NCI-H1092 treated with DMSO at 0.1 percent for 48 hours (cell line): Measurements from ENCODE around the gene MYH9.

Source experiments
- DNase-seq: peaks from one replicate; lab custom pipeline; 2025; lab: John Stamatoyannopoulos, UW

MYH9 gene

GRCh38 chr22:36245805-36246356, 141.9 kb downstream of the MYH9 start:
- no peak for DNase-seq

- no peak for DNase-seq
Measured at GRCh38 chr22:36244522-36245391, 143.0 kb downstream of the MYH9 start.

GRCh38 chr22:36243986-36244385, 143.8 kb downstream of the MYH9 start:
- no peak for DNase-seq

- DNase-seq = peak; percentile 92
Measured at GRCh38 chr22:36239401-36240171, 148.2 kb downstream of the MYH9 start, which contains the start of gene APOL2. Gene APOL2, minus strand, starts transcription at chr22:36239527. Its CDS starts 6,365 bp downstream, at chr22:36233162.

GRCh38 chr22:36239150-36239400, 148.7 kb downstream of the MYH9 start:
- DNase-seq = no peak

- peak; percentile 36 for DNase-seq
Measured at GRCh38 chr22:36238373-36239149, 149.2 kb downstream of the MYH9 start.

GRCh38 chr22:36237462-36238372, 150.1 kb downstream of the MYH9 start:
- no peak for DNase-seq

GRCh38 chr22:36236388-36237319, 151.1 kb downstream of the MYH9 start:
- DNase-seq = no peak

- no peak for DNase-seq
Measured at GRCh38 chr22:36235585-36235984, 152.2 kb downstream of the MYH9 start.

GRCh38 chr22:36234919-36235318, 152.8 kb downstream of the MYH9 start:
- DNase-seq = no peak

GRCh38 chr22:36234213-36234612, 153.6 kb downstream of the MYH9 start:
- no peak for DNase-seq

- no peak for DNase-seq
Measured at GRCh38 chr22:36233796-36234195, 154.0 kb downstream of the MYH9 start.

- no peak for DNase-seq
Measured at GRCh38 chr22:36232715-36233401, 154.9 kb downstream of the MYH9 start.
